Esophagus muscularis mucosa (tissue), 3 donors: ENCODE results near the gene TMEM200C.

Source experiments
- CTCF ChIP-seq, 3 experiments: fragments of 200-600 bp in 2 of 3; fragments of 450-650 bp in 1 of 3; sonication (generic) in 2 of 3; IDR thresholded peaks; one replicate each; pipeline ENCODE4 v1.5.1; 2017 to 2019; ENCODE audit warnings: antibody characterized with exemption in 3 of 3, mild to moderate bottlenecking in 2 of 3, moderate library complexity in 1 of 3
- POLR2A ChIP-seq: fragments of 450-650 bp; IDR thresholded peaks from one replicate; pipeline ENCODE4 v1.6.1; 2017; ENCODE audit warnings: antibody characterized with exemption, moderate library complexity, mild to moderate bottlenecking, low read depth
- POLR2AphosphoS5 ChIP-seq, 2 donors: sonication (generic); formaldehyde crosslinking; IDR thresholded peaks; one replicate each; pipeline ENCODE4 v1.6.1; 2017; ENCODE audit warnings: antibody characterized with exemption in 2 of 2

DNA sequence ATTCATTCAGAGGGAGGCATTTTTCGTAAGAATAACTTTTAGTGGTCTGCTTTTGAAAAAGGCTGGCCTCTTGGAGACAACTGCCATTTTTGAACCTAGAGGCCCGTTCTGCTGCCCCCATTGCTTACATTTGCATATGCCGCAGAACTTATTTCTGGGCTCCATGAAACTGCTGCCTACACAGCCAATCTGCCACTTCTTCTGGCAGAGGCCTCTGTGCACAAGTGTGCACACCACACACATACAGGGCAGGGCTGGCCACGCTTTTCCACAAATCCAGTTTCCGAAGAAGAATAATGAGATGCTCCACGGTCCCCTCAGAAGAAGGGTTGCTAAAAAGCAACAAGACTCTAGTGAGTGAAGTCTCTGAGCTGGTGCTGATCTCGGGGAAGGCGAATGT, 56.2 kb downstream of the TMEM200C start:
- TF ChIP-seq CTCF (IDR thresholded peaks at IDR 0.05) (no peak), POLR2A (no peak), POLR2AphosphoS5 (IDR thresholded peaks at IDR 0.05) (no peak)
